Measurements from ENCODE around the gene KRT85. TPM values are rescaled to one million over a fixed set of nuclear protein-coding genes. Genes with fewer than 3 reads are reported as not detected.

Gene KRT85
- total and polyA plus RNA-seq, 2 of the 13 experiments (the other 11 are each of a cell fraction or from before 2014, with no cell fraction given), result not detected

GRCh38 chr12:52356762-52357580 is 10.3 kb downstream of the KRT85 start:
- Histone ChIP-seq H3K79me2 (ENCODE audit: insufficient read depth, low read length) (no peaks in the 10 kb centered on the region), H3K9ac (ENCODE audit: insufficient read depth, low read depth, low read length) (no peak overlapping the region), H3K27me3 (ENCODE audit: control insufficient read depth in 1 of 2, insufficient read depth in 2 of 2, low read length in 2 of 2) (peaks cover 0 to 8% of the 10 kb centered on the region in 2 experiments; a peak in 1 of 5 replicates), H3K9me3 (ENCODE audit: low read length) (no peaks in the 10 kb centered on the region), H3K4me3 (replicated peaks in 1 of 3; ENCODE audit: insufficient read depth in 1 of 3, low read depth in 2 of 3, low read length in 3 of 3) (no peak overlapping the region), H4K20me1 (ENCODE audit: insufficient read depth, low read length) (no peaks in the 10 kb centered on the region), H3K36me3 (replicated peaks in 1 of 2; ENCODE audit: control insufficient read depth in 1 of 2, insufficient read depth in 2 of 2, low read length in 2 of 2) (no peaks in the 10 kb centered on the region), H3K4me1 (ENCODE audit: insufficient read depth, low read length) (no peaks in the 10 kb centered on the region), H2AFZ (ENCODE audit: low read length) (no peak overlapping the region), H3K27ac (ENCODE audit: extremely low read length, insufficient read depth, low read length) (no peak overlapping the region), H3K4me2 (ENCODE audit: low read depth, low read length) (no peak overlapping the region)
- CTCF ChIA-PET (ENCODE audit: low intra/inter-chr PET ratio, low total read pairs), result no interaction called here
- BruUV-seq (replicated peaks), result no TSS peak
- no peak for ATAC-seq
- no peak for DNase-seq (ENCODE audit: low spot score)
- in situ Hi-C loops (cut with HindIII; ENCODE audit: extremely low pct_ligation_motif_present, low pct_unique_long_range_greater_than_20kb), result no loop called here
- no peak for FAIRE-seq
- intact Hi-C loops (cut with micrococcal nuclease; ENCODE audit: unreplicated experiment), result no loop called here
- POLR2A ChIA-PET, result no interaction called here
- TF ChIP-seq PHF5A (CRISPR knock-in tag; IDR thresholded peaks at IDR 0.05; ENCODE audit: low read depth, unreplicated experiment), result no peak
- TF ChIP-seq FLYWCH1 (CRISPR knock-in tag; IDR thresholded peaks at IDR 0.05), result no peak
- no peak for TF ChIP-seq TP53 (CRISPR knock-in tag; conservative IDR thresholded peaks at IDR 0.05)
- TF ChIP-seq ATF7 (IDR thresholded peaks at IDR 0.05), result no peak
- no peak for TF ChIP-seq ATF7 (CRISPR knock-in tag; IDR thresholded peaks at IDR 0.05)
- no peak for TF ChIP-seq ZNF777 (CRISPR knock-in tag; IDR thresholded peaks at IDR 0.05)
- TF ChIP-seq ZNF232 (CRISPR knock-in tag; IDR thresholded peaks at IDR 0.05; ENCODE audit: borderline replicate concordance), result no peak
- WGBS (ENCODE audit: low lambda C conversion rate), result 29% methylated on average over 11 of the region's 20 CpGs

- Histone ChIP-seq H3K4me1 (ENCODE audit: insufficient read depth, low read length) (no peaks in the 10 kb centered on the region), H3K79me2 (ENCODE audit: insufficient read depth, low read length) (no peaks in the 10 kb centered on the region), H3K9ac (ENCODE audit: insufficient read depth, low read depth, low read length) (no peak overlapping the region), H3K27me3 (ENCODE audit: control insufficient read depth in 1 of 2, insufficient read depth in 2 of 2, low read length in 2 of 2) (peaks cover 0 to 8% of the 10 kb centered on the region in 2 experiments; a peak in 1 of 5 replicates), H3K9me3 (ENCODE audit: low read length) (no peaks in the 10 kb centered on the region), H3K4me2 (ENCODE audit: low read depth, low read length) (no peak overlapping the region), H2AFZ (ENCODE audit: low read length) (no peak overlapping the region), H3K27ac (ENCODE audit: extremely low read length, insufficient read depth, low read length) (no peak overlapping the region), H3K4me3 (replicated peaks in 1 of 3; ENCODE audit: insufficient read depth in 1 of 3, low read depth in 2 of 3, low read length in 3 of 3) (no peak overlapping the region), H4K20me1 (ENCODE audit: insufficient read depth, low read length) (no peaks in the 10 kb centered on the region), H3K36me3 (replicated peaks in 1 of 2; ENCODE audit: control insufficient read depth in 1 of 2, insufficient read depth in 2 of 2, low read length in 2 of 2) (no peaks in the 10 kb centered on the region)
- in situ Hi-C loops (cut with HindIII; ENCODE audit: extremely low pct_ligation_motif_present, low pct_unique_long_range_greater_than_20kb), result no loop called here
- no peak for DNase-seq (ENCODE audit: low spot score)
- CTCF ChIA-PET (ENCODE audit: low intra/inter-chr PET ratio, low total read pairs), result no interaction called here
- no TSS peak for BruUV-seq (replicated peaks)
- TF ChIP-seq ATF3 (CRISPR knock-in tag; IDR thresholded peaks at IDR 0.05) (no peak), ZBTB37 (CRISPR knock-in tag; IDR thresholded peaks at IDR 0.05) (no peak), ZBED4 (CRISPR knock-in tag; IDR thresholded peaks at IDR 0.05; ENCODE audit: borderline replicate concordance) (no peak), MEIS2 (CRISPR knock-in tag; IDR thresholded peaks at IDR 0.05) (no peak)
- intact Hi-C loops (cut with micrococcal nuclease; ENCODE audit: unreplicated experiment), result no loop called here
- ATAC-seq, result no peak; the same call in 2 of the 3 replicates
- FAIRE-seq, result no peak
- POLR2A ChIA-PET, result no interaction called here
- WGBS (ENCODE audit: low lambda C conversion rate), result 49% methylated on average over 41 of the region's 56 CpGs
Measured at GRCh38 chr12:52356031-52356761, 11.1 kb downstream of the KRT85 start.
